ENCODE data around the gene CHST11.

DNA sequence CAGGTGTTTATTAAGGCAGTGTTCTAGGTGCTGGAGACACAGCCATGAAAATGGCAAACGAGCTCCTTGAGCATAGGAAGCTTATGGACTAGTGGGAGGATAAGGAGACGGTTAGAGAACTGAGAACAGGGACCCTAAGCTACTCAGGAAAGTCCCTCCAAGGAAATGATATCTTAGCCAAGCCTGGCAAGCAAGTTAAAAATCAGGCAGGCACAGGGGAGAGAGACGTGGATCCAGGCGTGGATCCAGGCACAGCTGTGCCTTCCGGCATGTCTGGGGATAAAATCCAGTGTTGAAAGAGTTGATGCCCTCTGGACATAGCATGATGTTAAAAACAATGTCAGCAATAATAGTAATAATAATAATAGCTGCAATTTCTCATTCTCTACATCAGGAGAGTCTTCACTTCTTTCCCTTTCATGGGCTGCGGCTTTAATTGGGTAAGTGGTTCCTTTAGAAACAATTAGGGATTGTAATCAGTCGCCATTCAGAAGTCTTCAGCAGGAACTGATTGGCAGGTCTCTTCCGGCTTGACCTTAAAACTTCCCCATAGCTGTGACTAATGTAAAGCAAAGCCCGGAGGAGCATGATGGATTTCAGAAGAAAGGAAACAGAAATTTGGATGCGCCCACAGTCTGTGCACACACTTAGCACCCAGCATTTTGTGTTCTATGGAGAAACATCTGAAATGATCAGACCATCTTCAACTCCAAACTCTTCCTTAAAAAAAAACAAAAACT lies 271.1 kb downstream of the CHST11 start:
- TF ChIP-seq, protein P1, sequence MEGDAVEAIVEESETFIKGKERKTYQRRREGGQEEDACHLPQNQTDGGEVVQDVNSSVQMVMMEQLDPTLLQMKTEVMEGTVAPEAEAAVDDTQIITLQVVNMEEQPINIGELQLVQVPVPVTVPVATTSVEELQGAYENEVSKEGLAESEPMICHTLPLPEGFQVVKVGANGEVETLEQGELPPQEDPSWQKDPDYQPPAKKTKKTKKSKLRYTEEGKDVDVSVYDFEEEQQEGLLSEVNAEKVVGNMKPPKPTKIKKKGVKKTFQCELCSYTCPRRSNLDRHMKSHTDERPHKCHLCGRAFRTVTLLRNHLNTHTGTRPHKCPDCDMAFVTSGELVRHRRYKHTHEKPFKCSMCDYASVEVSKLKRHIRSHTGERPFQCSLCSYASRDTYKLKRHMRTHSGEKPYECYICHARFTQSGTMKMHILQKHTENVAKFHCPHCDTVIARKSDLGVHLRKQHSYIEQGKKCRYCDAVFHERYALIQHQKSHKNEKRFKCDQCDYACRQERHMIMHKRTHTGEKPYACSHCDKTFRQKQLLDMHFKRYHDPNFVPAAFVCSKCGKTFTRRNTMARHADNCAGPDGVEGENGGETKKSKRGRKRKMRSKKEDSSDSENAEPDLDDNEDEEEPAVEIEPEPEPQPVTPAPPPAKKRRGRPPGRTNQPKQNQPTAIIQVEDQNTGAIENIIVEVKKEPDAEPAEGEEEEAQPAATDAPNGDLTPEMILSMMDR (conservative IDR thresholded peaks at IDR 0.05; ENCODE audit: low read depth, low read length) = no peak
- no peak for TF ChIP-seq EZH2 (IDR thresholded peaks at IDR 0.05; ENCODE audit: borderline replicate concordance, low read depth, low read length, poor library complexity, severe bottlenecking)

All from A673 (cell line).